ENCODE measurements around the gene COL8A1.
"Not testable (repeated sequence)": the region's sequence is repeated elsewhere in the genome, so short reads cannot be mapped to it uniquely, and the experiment has no call there.

COL8A1 gene

GRCh38 chr3:99638167-99638948, at the start of gene COL8A1:
Gene COL8A1 (plus strand): TSS chr3:99638594. CDS start chr3:99790683, 152,089 bp downstream.
- DNase-seq = no peak

- not testable (repeated sequence) for DNase-seq
Observed at GRCh38 chr3:99589168-99589567, 49.2 kb upstream of the COL8A1 start.

- DNase-seq = no peak
Observed at GRCh38 chr3:99599894-99600293, 38.5 kb upstream of the COL8A1 start.

- DNase-seq = no peak
Observed at GRCh38 chr3:99601515-99601914, 36.9 kb upstream of the COL8A1 start.

GRCh38 chr3:99602183-99602582, 36.2 kb upstream of the COL8A1 start:
- no peak for DNase-seq

GRCh38 chr3:99607151-99607550, 31.2 kb upstream of the COL8A1 start:
- DNase-seq = no peak

GRCh38 chr3:99614768-99615167, 23.6 kb upstream of the COL8A1 start:
- no peak for DNase-seq

GRCh38 chr3:99620077-99620767, 18.2 kb upstream of the COL8A1 start:
- no peak for DNase-seq

- DNase-seq = no peak
Observed at GRCh38 chr3:99620976-99621375, 17.4 kb upstream of the COL8A1 start.

GRCh38 chr3:99624496-99625236, 13.7 kb upstream of the COL8A1 start:
- no peak for DNase-seq

- DNase-seq = no peak
Observed at GRCh38 chr3:99625237-99625622, 13.2 kb upstream of the COL8A1 start.

- DNase-seq = no peak
Observed at GRCh38 chr3:99625643-99626416, 12.6 kb upstream of the COL8A1 start.

- no peak for DNase-seq
Observed at GRCh38 chr3:99626417-99626788, 12.0 kb upstream of the COL8A1 start.

- DNase-seq = no peak
Observed at GRCh38 chr3:99627062-99627826, 11.2 kb upstream of the COL8A1 start.

GRCh38 chr3:99630815-99631214, 7.6 kb upstream of the COL8A1 start:
- no peak for DNase-seq

GRCh38 chr3:99633887-99634558, 4.4 kb upstream of the COL8A1 start:
- no peak for DNase-seq

GRCh38 chr3:99634881-99635280, 3.5 kb upstream of the COL8A1 start:
- no peak for DNase-seq

GRCh38 chr3:99635348-99635747, 3.0 kb upstream of the COL8A1 start:
- no peak for DNase-seq

- no peak for DNase-seq
Observed at GRCh38 chr3:99637016-99637367, 1.4 kb upstream of the COL8A1 start.

GRCh38 chr3:99637368-99638111, 854 bp upstream of the COL8A1 start:
- DNase-seq = no peak

- DNase-seq = no peak
Observed at GRCh38 chr3:99639579-99639978, 1.2 kb downstream of the COL8A1 start.

Measured in DMS 273 treated with DMSO at 0.1 percent for 48 hours (cell line).